Ovary (tissue), 9 donors: Measurements from ENCODE around the gene ZNF766. TPM values are rescaled to one million over a fixed set of nuclear protein-coding genes. Genes with fewer than 3 reads are reported as not detected.
A peak's percentile ranks its signal among the peaks of the same experiment; 100 is the strongest.

Experiments used
- DNase-seq, 5 donors: peaks; one replicate each; pipeline ENCODE4 v3.0.0-alpha.2; 2019 to 2020
- H3K27ac ChIP-seq, 2 donors: fragments of 200-600 bp; one replicate each; pipeline versions ENCODE4 v1.5.1 to v1.8.0; 2019 to 2022
- H3K27me3 ChIP-seq: fragments of 200-600 bp; one replicate; pipeline ENCODE4 v1.8.0; 2022
- H3K36me3 ChIP-seq: fragments of 200-600 bp; sonication (generic); one replicate; pipeline ENCODE4 v1.5.1; 2019
- H3K4me1 ChIP-seq: one replicate; pipeline ENCODE4 v1.8.1; 2013; ENCODE audit warnings: mild to moderate bottlenecking, moderate library complexity; ENCODE audit not compliant: insufficient read depth
- H3K4me3 ChIP-seq: fragments of 200-600 bp; sonication (generic); one replicate; pipeline ENCODE4 v1.5.1; 2017
- H3K9me3 ChIP-seq, 2 donors: fragments of 200-600 bp in 1 of 2; sonication (generic) in 1 of 2; one replicate each; pipeline versions ENCODE4 v1.5.1 to v1.8.1; 2013 to 2019; ENCODE audit warnings: mild to moderate bottlenecking in 1 of 2, moderate library complexity in 1 of 2
- EP300 ChIP-seq: sonication (generic); formaldehyde crosslinking; IDR thresholded peaks from one replicate; pipeline ENCODE4 v1.6.1; 2017; ENCODE audit warnings: antibody characterized with exemption
- POLR2A ChIP-seq: fragments of 450-650 bp; IDR thresholded peaks from one replicate; pipeline ENCODE4 v1.6.1; 2017; ENCODE audit warnings: antibody characterized with exemption, mild to moderate bottlenecking, moderate library complexity
- WGBS, 3 donors: extraction: QIAGEN DNeasy Blood & Tissue Kit in 1 of 3; methylation state at CpG; one replicate each; pipeline versions ENCODE4 v1.1.5 to v1.1.7; 2013 to 2017; 5-methylcytosine and 5-hydroxymethylcytosine counted together
- intact Hi-C, 4 donors: fragments of 100-400 bp; cut with DNase I; formaldehyde crosslinking; loops; one replicate each; pipeline versions ENCODE4 v1.11.0 to v1.15.1; 2022 to 2023
- polyA plus RNA-seq, 2 donors: library from polyadenylated mRNA; stranded (reverse); fragments of 200-250 nt in 1 of 2; fragments of 350-450 nt in 1 of 2; fragmentation: Illumina TruSeq in 1 of 2; extraction: RNeasy Lipid Tissue Mini Kit (QIAGEN cat#74804) in 1 of 2; gene quantifications; one replicate each; pipeline ENCODE4 v1.2.3, GENCODE V29; 2013 to 2014
- total RNA-seq, 7 donors: library from RNA; depleted of rRNA in 2 of 7; stranded (reverse); fragments of >200 nt in 2 of 7; fragmentation: NEBNext Ultra II Directional in 3 of 7; extraction: Animal tissue kit (Norgen Biotek cat#: 25700) in 3 of 7; gene quantifications; one replicate each; pipeline versions ENCODE4 v1.1.0 to v1.2.4, GENCODE V29; 2016 to 2023
- TF ChIP-seq, protein P1 (sequence below), 3 donors: fragments of 450-650 bp in 2 of 3; fragments of 200-600 bp in 1 of 3; IDR thresholded peaks; one replicate each; pipeline versions ENCODE4 v1.5.1 to v1.8.0; 2016 to 2022; ENCODE audit warnings: antibody characterized with exemption in 3 of 3, mild to moderate bottlenecking in 1 of 3
- donor health status: DM: no; HTN: no; CAD: no; lungs with moderate emphysema.
- donor health status: DM: no; HTN: no; CAD: no.
- donor health status: Bipolar disorder and iron deficiency.
- donor health status: DM: yes; HTN: yes; CAD: no.
- donor health status: DM: no; HTN: no; CAD: no.
- donor health status: DM: yes; HTN: yes; CAD: no.

The ZNF766 gene
- total and polyA plus RNA-seq, 9 donors = 5.2 to 26.4 (median 19.8) TPM

DNA sequence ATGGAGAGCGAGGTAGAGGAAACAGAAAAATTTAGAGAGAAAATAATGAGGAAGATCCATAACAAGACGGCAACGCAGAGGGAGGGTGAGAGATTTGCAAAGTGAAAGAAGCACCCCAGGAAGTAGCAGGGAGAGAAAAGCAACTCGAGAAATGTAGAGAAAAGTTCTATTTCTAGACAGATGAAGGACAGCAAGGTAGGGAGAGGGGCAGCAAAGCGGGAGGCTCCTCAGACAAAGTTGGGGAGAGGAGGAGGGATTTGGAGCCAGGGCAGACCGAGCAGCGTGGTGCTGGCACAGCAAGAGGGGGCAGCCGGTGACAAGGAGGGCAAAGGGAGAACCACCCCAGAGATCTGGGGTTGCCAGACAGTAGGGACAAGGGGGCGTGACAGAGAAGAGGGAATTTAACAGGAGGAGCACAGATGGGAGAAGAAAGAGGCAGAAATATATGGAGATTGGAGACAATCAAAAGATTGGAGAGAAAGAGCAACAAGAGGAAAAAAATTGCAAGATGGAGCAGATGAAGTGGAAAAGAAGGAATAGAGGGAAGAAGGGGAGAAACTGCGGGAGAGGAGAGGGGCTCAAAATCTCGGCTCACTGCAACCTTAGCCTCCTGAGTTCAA, 989 bp downstream of the ZNF766 start:
- intact Hi-C loops = no loop called here
- H3K27ac ChIP-seq = peak overlapping the region; percentile 66 to 77
- no peaks in the 10 kb centered on the region for H3K27me3 ChIP-seq
- H3K36me3 ChIP-seq = no peaks in the 10 kb centered on the region
- H3K4me1 ChIP-seq = peaks cover 10% of the 10 kb centered on the region
- DNase-seq = no peak
- no peaks in the 10 kb centered on the region for H3K9me3 ChIP-seq
- peak overlapping the region; percentile 87 for H3K4me3 ChIP-seq
- TF ChIP-seq, protein P1, sequence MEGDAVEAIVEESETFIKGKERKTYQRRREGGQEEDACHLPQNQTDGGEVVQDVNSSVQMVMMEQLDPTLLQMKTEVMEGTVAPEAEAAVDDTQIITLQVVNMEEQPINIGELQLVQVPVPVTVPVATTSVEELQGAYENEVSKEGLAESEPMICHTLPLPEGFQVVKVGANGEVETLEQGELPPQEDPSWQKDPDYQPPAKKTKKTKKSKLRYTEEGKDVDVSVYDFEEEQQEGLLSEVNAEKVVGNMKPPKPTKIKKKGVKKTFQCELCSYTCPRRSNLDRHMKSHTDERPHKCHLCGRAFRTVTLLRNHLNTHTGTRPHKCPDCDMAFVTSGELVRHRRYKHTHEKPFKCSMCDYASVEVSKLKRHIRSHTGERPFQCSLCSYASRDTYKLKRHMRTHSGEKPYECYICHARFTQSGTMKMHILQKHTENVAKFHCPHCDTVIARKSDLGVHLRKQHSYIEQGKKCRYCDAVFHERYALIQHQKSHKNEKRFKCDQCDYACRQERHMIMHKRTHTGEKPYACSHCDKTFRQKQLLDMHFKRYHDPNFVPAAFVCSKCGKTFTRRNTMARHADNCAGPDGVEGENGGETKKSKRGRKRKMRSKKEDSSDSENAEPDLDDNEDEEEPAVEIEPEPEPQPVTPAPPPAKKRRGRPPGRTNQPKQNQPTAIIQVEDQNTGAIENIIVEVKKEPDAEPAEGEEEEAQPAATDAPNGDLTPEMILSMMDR (IDR thresholded peaks at IDR 0.05) = no peak
- no peak for TF ChIP-seq POLR2A
- TF ChIP-seq EP300 = no peak
- 9 to 10% (median 9%) methylated on average over 11 of the region's 11 CpGs for WGBS, 3 donors

DNA sequence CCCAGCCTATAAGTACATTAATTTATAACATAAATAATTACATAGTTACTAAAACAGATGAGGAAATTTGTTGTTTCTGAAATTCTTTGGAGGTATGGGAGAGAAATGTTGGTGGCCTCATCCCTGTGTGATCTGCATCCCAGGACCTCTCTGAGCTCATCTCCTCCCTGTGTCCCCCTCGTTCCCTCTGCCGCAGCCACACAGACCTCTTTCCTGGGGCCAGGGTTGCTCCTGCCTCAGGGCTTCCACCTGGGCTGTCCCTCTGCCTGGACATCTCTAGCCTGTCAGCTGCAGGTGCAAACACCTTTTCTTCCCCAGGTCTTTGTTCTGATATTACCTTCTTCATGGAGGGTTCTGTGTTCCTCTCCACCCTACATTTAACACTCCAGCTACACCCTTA, 3.9 kb downstream of the ZNF766 start:
- H3K4me3 ChIP-seq = no peak overlapping the region
- H3K4me1 ChIP-seq = peaks cover 13% of the 10 kb centered on the region
- TF ChIP-seq, protein P1 (IDR thresholded peaks at IDR 0.05) = no peak
- TF ChIP-seq EP300 = no peak
- no peak for TF ChIP-seq POLR2A
- 95 to 96% (median 96%) methylated on average over 2 of the region's 2 CpGs for WGBS, 3 donors
- H3K27ac ChIP-seq = no peak overlapping the region
- H3K9me3 ChIP-seq = no peaks in the 10 kb centered on the region
- H3K27me3 ChIP-seq = no peaks in the 10 kb centered on the region
- no peaks in the 10 kb centered on the region for H3K36me3 ChIP-seq
- DNase-seq = no peak
- intact Hi-C loops = no loop called here

DNA sequence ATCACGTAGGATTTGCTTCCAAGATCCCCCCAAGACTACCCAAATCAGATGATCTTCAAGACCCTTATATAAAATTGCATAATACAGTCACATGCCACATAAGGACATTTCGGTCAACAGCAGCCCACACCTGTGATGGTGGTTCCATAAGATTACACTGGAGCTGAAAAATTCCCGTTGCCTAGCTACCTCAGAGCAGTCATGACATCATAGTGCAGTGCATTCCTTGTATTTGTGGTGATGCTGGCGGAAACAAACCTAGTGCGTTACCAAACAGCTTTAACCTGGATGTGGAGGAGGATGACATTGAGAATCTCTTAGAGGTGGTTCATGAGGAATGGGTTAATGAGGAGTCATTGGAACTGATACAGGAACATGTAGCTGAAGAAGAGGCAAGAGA, 4.8 kb downstream of the ZNF766 start:
- no peak overlapping the region for H3K4me3 ChIP-seq
- intact Hi-C loops = no loop called here
- H3K36me3 ChIP-seq = no peaks in the 10 kb centered on the region
- no peaks in the 10 kb centered on the region for H3K27me3 ChIP-seq
- DNase-seq = no peak
- TF ChIP-seq POLR2A (no peak), EP300 (no peak)
- TF ChIP-seq, protein P1 (IDR thresholded peaks at IDR 0.05) = no peak
- WGBS, 3 donors = 79 to 97% (median 88%) methylated on average over 5 of the region's 5 CpGs
- H3K4me1 ChIP-seq = peaks cover 13% of the 10 kb centered on the region
- H3K9me3 ChIP-seq = no peaks in the 10 kb centered on the region
- H3K27ac ChIP-seq = no peak overlapping the region

DNA sequence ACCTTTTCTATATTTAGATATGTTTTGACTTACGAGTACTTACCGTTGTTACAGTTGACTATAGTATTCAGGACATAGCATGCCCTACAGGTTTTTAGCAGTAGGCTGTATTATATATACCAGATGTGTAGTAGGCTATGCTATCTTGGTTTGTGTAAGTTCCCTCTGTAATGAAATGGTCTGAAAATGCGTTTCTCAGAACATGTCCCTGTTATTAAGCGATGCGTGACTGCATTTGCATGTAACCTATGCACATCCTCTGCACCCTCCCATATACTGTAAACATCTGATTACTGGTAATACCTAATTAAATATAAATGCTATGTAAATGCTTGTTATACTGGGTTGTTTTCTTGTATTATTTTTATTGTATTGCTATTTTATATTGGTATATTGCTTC, 6.6 kb downstream of the ZNF766 start:
- Histone ChIP-seq H3K36me3 (no peaks in the 10 kb centered on the region), H3K27me3 (no peaks in the 10 kb centered on the region)

More for the DNA sequence above, 6.6 kb downstream of the ZNF766 start:
- WGBS, 3 donors = 85 to 94% (median 90%) methylated on average over 5 of the region's 5 CpGs
- Histone ChIP-seq H3K4me1 (peaks cover 12% of the 10 kb centered on the region), H3K27ac (no peak overlapping the region), H3K4me3 (no peak overlapping the region), H3K9me3 (no peaks in the 10 kb centered on the region)
- DNase-seq = no peak
- TF ChIP-seq, protein P1 (IDR thresholded peaks at IDR 0.05) = no peak
- TF ChIP-seq EP300 = no peak
- no peak for TF ChIP-seq POLR2A
- intact Hi-C loops = no loop called here
